Fibroblast of pulmonary artery (primary cell): ENCODE measurements around the gene JARID2.

Source experiments
- DNase-seq: peaks from one replicate; pipeline ENCODE4 v3.0.0-alpha.2; 2010; ENCODE audit warnings: low read depth
- H3K4me3 ChIP-seq: replicated peaks from 2 replicates; pipeline ENCODE4 v1.5.1; 2011; ENCODE audit warnings: low read depth, mild to moderate bottlenecking, control low read depth, low read length, moderate library complexity
- TF ChIP-seq, protein P1 (sequence below): IDR thresholded peaks from 2 replicates; pipeline ENCODE4 v1.5.1; 2011; ENCODE audit warnings: mild to moderate bottlenecking, control low read depth, low read length, inconsistent platforms; ENCODE audit errors: missing control alignments

The JARID2 gene

DNA sequence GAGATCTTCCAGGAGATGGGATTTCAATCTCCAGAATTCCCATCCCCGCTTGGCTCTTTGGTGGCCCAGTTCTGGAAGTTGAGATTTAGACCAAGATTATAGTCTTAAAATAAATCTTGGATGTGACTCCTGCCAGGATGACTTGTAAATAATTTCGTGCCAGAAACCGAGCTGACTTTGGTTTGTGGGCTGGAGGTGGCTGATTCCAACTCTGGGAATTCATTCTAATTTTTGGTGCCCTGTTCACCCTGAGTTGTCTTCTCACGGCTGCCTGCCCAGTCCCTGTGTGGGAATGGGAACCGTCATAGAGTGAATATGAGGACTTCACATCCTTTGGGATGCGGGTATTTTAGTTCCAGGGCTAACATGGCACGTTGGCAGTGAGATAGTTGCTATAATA, 64.8 kb downstream of the JARID2 start:
- no peak for DNase-seq
- TF ChIP-seq, protein P1, sequence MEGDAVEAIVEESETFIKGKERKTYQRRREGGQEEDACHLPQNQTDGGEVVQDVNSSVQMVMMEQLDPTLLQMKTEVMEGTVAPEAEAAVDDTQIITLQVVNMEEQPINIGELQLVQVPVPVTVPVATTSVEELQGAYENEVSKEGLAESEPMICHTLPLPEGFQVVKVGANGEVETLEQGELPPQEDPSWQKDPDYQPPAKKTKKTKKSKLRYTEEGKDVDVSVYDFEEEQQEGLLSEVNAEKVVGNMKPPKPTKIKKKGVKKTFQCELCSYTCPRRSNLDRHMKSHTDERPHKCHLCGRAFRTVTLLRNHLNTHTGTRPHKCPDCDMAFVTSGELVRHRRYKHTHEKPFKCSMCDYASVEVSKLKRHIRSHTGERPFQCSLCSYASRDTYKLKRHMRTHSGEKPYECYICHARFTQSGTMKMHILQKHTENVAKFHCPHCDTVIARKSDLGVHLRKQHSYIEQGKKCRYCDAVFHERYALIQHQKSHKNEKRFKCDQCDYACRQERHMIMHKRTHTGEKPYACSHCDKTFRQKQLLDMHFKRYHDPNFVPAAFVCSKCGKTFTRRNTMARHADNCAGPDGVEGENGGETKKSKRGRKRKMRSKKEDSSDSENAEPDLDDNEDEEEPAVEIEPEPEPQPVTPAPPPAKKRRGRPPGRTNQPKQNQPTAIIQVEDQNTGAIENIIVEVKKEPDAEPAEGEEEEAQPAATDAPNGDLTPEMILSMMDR, result no peak

DNA sequence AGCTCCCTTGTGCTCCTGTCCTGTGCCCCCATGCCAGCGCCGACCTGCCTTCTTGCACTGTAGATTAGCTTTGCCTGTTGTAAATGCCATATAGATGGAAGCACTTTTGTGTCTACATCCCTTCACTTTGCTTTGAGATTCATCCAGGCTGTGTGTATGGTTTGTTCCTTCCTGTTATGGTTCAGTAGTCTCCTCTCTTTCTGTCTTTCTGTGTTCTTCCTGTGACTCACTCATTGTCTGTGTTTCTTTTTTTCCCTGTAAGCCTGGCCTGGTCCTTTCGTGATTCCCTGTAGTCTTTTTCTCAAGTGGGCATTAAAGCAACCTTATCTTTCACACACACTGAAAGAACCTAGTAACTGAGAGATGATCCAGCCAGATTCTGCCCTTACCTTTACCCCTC, 66.6 kb downstream of the JARID2 start:
- TF ChIP-seq, protein P1, result no peak
- H3K4me3 ChIP-seq, result no peak overlapping the region
- peak; percentile 52 for DNase-seq

More for the DNA sequence above, 64.8 kb downstream of the JARID2 start:
- H3K4me3 ChIP-seq, result no peak overlapping the region

DNA sequence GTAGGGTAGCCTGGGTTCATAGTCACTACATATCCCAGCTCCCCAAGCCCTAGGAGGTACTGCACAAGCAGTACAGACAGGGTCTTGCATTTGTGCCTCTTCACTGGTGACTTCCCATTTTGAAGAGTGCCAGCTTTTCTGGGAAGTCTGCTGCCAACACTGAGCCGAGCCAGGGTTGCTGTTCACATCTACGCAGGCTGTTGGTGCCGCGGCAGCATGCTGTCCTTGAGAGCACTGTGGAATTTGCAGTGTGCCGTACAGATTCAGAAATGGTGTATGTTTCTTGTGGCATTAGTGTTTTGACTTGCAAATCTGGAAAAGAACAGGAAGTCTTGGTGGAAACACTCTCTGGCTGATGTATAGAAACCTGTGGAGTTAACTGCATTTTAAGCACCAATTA, 67.5 kb downstream of the JARID2 start:
- no peak for DNase-seq
- TF ChIP-seq, protein P1, result no peak
- H3K4me3 ChIP-seq, result no peak overlapping the region

DNA sequence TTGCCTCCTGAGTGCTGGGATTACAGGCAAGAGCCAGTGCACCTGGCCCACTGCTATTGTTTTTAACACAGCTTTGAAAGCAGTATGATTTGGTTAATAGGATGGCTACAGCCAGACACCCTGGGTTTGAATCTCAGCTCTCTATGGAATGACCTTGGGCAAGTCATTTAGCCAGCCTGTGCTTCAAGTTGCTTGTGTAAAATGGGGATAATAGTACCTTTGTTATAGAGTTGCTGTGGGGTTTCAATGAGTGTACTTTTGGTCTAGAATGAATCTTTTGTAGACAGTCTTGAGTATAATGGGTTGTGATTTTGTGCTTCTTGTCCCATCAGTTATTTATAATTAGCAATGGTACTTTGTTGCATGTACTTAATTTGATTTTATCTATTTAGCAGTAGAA, 70.9 kb downstream of the JARID2 start:
- TF ChIP-seq, protein P1, result no peak
- no peak overlapping the region for H3K4me3 ChIP-seq
- DNase-seq, result no peak

DNA sequence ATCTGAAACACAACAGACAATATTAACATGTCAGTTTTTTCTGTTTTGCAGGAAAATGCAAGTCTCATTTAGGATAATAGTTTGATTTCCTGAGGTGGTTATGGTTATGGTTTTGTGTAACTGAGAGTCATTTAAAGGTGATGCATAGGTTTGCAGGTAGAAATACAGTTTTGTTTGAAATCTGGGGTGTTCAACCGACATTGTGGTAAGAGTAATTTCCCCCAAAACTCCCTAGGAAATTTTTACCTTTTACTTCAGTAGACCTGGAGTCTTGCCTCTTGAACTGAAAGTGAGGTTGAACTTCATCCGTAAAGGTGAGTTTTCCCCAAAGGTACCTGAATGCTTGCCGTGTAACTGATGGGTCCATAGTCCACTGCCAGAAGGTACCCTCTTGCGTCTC, 71.4 kb downstream of the JARID2 start:
- no peak overlapping the region for H3K4me3 ChIP-seq
- no peak for DNase-seq
- TF ChIP-seq, protein P1, result no peak

DNA sequence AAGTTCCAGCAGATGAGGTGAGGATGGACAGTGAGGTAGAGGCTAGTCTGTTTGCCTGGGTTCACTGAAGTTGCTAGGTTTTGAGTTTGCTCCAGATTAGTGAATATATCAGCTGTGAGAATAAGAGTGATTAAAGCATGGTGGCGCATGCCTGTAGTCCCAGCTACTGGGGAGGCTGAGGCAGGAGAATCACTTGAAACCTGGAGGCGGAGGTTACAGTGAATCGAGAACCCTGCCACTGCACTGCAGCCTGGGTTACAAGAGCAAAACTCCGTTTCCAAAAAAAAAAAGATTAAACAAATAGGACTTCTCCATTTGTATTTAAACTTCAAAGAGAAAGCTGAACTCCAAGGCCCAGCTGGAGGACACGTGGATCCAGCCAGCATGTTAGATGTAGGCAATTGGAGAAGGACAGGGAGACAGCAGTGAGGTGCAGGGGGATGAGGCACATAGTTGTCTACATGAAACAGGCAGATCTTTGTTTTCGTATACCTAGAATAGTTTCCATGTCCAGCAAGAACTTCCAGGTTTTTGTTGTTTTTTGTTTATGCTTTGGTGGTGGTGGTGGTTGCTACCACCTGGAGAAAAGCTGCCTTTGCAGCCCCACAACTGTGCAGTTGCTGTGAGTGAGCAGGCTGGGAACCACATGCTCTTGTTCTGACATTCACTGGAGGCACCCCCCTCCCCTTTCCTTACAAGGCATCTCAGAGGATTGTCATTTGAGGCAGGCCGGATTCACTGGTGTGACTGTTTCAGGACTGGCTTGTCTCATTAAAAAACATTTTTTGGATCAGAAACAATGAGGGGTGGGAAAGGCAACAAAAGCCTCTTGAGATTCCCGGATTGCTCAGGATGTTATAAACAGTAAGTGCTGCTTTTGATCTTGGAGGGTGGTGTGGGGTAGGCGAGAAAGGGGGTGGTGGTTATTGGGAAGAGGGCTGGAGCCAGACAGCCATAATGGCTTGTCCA, 72.3 kb downstream of the JARID2 start:
- TF ChIP-seq, protein P1, result no peak
- no peak overlapping the region for H3K4me3 ChIP-seq
- no peak for DNase-seq

DNA sequence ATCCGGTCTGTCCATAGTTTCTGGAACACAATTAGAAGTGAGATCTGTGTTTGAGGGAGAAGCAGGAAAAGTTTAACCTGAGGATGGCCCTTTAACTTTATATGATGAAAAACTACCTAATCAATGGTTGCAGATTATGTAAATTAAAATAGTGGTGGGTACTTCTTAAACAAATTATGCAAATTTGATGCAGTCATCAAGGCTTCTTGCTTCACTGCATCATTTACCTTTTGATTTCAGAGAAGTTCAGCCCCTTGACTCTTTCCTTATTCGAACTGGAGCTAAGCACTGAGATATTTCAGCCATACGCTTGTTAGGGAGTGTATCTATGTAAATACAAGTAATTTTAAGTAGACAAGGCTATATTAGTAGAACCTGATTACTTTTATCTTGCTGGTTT, 73.8 kb downstream of the JARID2 start:
- no peak overlapping the region for H3K4me3 ChIP-seq
- DNase-seq, result no peak
- TF ChIP-seq, protein P1, result no peak
